Measurements from ENCODE around the gene RASD2. TPM values are rescaled to one million over a fixed set of nuclear protein-coding genes. Genes with fewer than 3 reads are reported as not detected.

Gene RASD2
- total and polyA plus RNA-seq, 5 donors from 2014 or later = 0.06 to 1.0 TPM; not detected in 3

- no peaks in the 10 kb centered on the region for H3K9me3 ChIP-seq (ENCODE audit: control insufficient read depth in 2 of 2, low read length in 2 of 2)
- no peaks in the 10 kb centered on the region for H3K36me3 ChIP-seq (ENCODE audit: control insufficient read depth, insufficient read depth, low read length)
- DNase-seq (peak; percentile 43 to 64 (median 46)), ATAC-seq (ENCODE audit: low read depth in 2 of 2) (no peak)
- H3K27ac Mint-ChIP-seq = no peak overlapping the region
- peaks cover 0 to 7% (median 0%) of the 10 kb centered on the region in 4 donors for H3K4me1 Mint-ChIP-seq
- no peak overlapping the region for H3K27ac ChIP-seq (ENCODE audit: insufficient read depth, low read length, poor library complexity, severe bottlenecking)
- H3K27me3 Mint-ChIP-seq = no peaks in the 10 kb centered on the region
- no peaks in the 10 kb centered on the region for H3K4me1 ChIP-seq (ENCODE audit: control insufficient read depth, insufficient read depth, low read length, poor library complexity, severe bottlenecking)
- H3K36me3 Mint-ChIP-seq = no peaks in the 10 kb centered on the region
- no peaks in the 10 kb centered on the region for H3K27me3 ChIP-seq (ENCODE audit: control insufficient read depth, insufficient read depth, low read length)
- H3K4me3 Mint-ChIP-seq = no peak overlapping the region
- H3K4me3 ChIP-seq (ENCODE audit: low read depth, low read length) = no peak overlapping the region
- H3K9me3 Mint-ChIP-seq = no peaks in the 10 kb centered on the region
Observed at GRCh38 chr22:35582861-35583670, 42.4 kb downstream of the RASD2 start.

GRCh38 chr22:35586771-35587170 lies 46.1 kb downstream of the RASD2 start:
- H3K9me3 ChIP-seq (ENCODE audit: control insufficient read depth in 2 of 2, low read length in 2 of 2) = no peaks in the 10 kb centered on the region
- H3K27me3 Mint-ChIP-seq = peaks cover 9% of the 10 kb centered on the region
- H3K36me3 ChIP-seq (ENCODE audit: control insufficient read depth, insufficient read depth, low read length) = no peaks in the 10 kb centered on the region
- H3K27ac Mint-ChIP-seq = peak overlapping the region in 1 of 3 donors; percentile 38
- H3K4me3 ChIP-seq (ENCODE audit: low read depth, low read length) = no peak overlapping the region
- H3K9me3 Mint-ChIP-seq = no peaks in the 10 kb centered on the region
- no peak overlapping the region for H3K4me3 Mint-ChIP-seq
- H3K4me1 ChIP-seq (ENCODE audit: control insufficient read depth, insufficient read depth, low read length, poor library complexity, severe bottlenecking) = no peaks in the 10 kb centered on the region
- no peak for ATAC-seq (ENCODE audit: low read depth in 2 of 2)
- no peak for DNase-seq
- peaks cover 0 to 5% (median 0%) of the 10 kb centered on the region in 4 donors for H3K4me1 Mint-ChIP-seq
- H3K27me3 ChIP-seq (ENCODE audit: control insufficient read depth, insufficient read depth, low read length) = no peaks in the 10 kb centered on the region
- H3K27ac ChIP-seq (ENCODE audit: insufficient read depth, low read length, poor library complexity, severe bottlenecking) = no peak overlapping the region
- no peaks in the 10 kb centered on the region for H3K36me3 Mint-ChIP-seq

DNA sequence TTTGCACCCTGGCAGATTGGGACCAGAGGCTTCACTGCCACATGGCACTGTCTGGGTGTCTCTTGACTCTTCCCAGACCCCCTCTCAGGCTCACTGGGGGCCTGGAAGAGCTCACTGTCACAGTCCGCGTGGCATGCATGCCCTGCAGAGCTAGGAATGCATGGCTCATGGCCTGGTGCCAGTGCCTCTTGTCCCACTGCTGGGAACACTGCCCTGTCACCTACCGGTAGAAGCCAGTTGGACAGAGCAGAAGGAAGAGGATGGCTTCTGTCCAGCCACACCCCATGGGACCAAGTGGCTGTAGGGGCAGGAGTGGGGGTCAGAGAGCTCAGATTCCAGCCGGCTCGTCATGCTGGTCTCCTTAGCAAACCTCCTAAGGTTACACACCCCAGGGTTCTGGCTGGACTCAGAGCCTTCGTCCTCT lies 46.8 kb downstream of the RASD2 start:
- Histone ChIP-seq H3K4me1 (ENCODE audit: control insufficient read depth, insufficient read depth, low read length, poor library complexity, severe bottlenecking) (no peaks in the 10 kb centered on the region), H3K9me3 (ENCODE audit: control insufficient read depth in 2 of 2, low read length in 2 of 2) (no peaks in the 10 kb centered on the region), H3K27me3 (ENCODE audit: control insufficient read depth, insufficient read depth, low read length) (no peaks in the 10 kb centered on the region), H3K4me3 (ENCODE audit: low read depth, low read length) (no peak overlapping the region), H3K27ac (ENCODE audit: insufficient read depth, low read length, poor library complexity, severe bottlenecking) (no peak overlapping the region), H3K36me3 (ENCODE audit: control insufficient read depth, insufficient read depth, low read length) (no peaks in the 10 kb centered on the region)
- Mint-ChIP-seq H3K27ac (no peak overlapping the region), H3K9me3 (no peaks in the 10 kb centered on the region), H3K4me3 (no peak overlapping the region), H3K36me3 (no peaks in the 10 kb centered on the region), H3K4me1 (peaks cover 0 to 5% (median 0%) of the 10 kb centered on the region in 4 donors), H3K27me3 (peaks cover 9% of the 10 kb centered on the region)
- DNase-seq = no peak
- no peak for ATAC-seq (ENCODE audit: low read depth in 2 of 2)

GRCh38 chr22:35587896-35588295 lies 47.3 kb downstream of the RASD2 start:
- no peaks in the 10 kb centered on the region for H3K4me1 ChIP-seq (ENCODE audit: control insufficient read depth, insufficient read depth, low read length, poor library complexity, severe bottlenecking)
- no peaks in the 10 kb centered on the region for H3K36me3 Mint-ChIP-seq
- H3K27me3 ChIP-seq (ENCODE audit: control insufficient read depth, insufficient read depth, low read length) = no peaks in the 10 kb centered on the region
- H3K4me3 Mint-ChIP-seq = no peak overlapping the region
- H3K4me3 ChIP-seq (ENCODE audit: low read depth, low read length) = no peak overlapping the region
- peaks cover 0 to 5% (median 0%) of the 10 kb centered on the region in 4 donors for H3K4me1 Mint-ChIP-seq
- no peaks in the 10 kb centered on the region for H3K36me3 ChIP-seq (ENCODE audit: control insufficient read depth, insufficient read depth, low read length)
- no peaks in the 10 kb centered on the region for H3K9me3 ChIP-seq (ENCODE audit: control insufficient read depth in 2 of 2, low read length in 2 of 2)
- no peaks in the 10 kb centered on the region for H3K9me3 Mint-ChIP-seq
- no peak for DNase-seq
- H3K27ac Mint-ChIP-seq = no peak overlapping the region
- H3K27me3 Mint-ChIP-seq = peaks cover 9% of the 10 kb centered on the region
- H3K27ac ChIP-seq (ENCODE audit: insufficient read depth, low read length, poor library complexity, severe bottlenecking) = no peak overlapping the region
- ATAC-seq (ENCODE audit: low read depth in 2 of 2) = no peak

- H3K4me1 ChIP-seq (ENCODE audit: control insufficient read depth, insufficient read depth, low read length, poor library complexity, severe bottlenecking) = no peaks in the 10 kb centered on the region
- no peak overlapping the region for H3K4me3 ChIP-seq (ENCODE audit: low read depth, low read length)
- H3K36me3 ChIP-seq (ENCODE audit: control insufficient read depth, insufficient read depth, low read length) = no peaks in the 10 kb centered on the region
- DNase-seq (no peak), ATAC-seq (ENCODE audit: low read depth in 2 of 2) (peak in 1 of 2 donors; percentile 11)
- peaks cover 9% of the 10 kb centered on the region for H3K27me3 Mint-ChIP-seq
- no peaks in the 10 kb centered on the region for H3K36me3 Mint-ChIP-seq
- no peak overlapping the region for H3K4me3 Mint-ChIP-seq
- no peaks in the 10 kb centered on the region for H3K9me3 ChIP-seq (ENCODE audit: control insufficient read depth in 2 of 2, low read length in 2 of 2)
- no peaks in the 10 kb centered on the region for H3K27me3 ChIP-seq (ENCODE audit: control insufficient read depth, insufficient read depth, low read length)
- no peaks in the 10 kb centered on the region for H3K9me3 Mint-ChIP-seq
- H3K27ac Mint-ChIP-seq = no peak overlapping the region
- H3K4me1 Mint-ChIP-seq = no peaks in the 10 kb centered on the region
- H3K27ac ChIP-seq (ENCODE audit: insufficient read depth, low read length, poor library complexity, severe bottlenecking) = no peak overlapping the region
Observed at GRCh38 chr22:35589071-35589755, 48.6 kb downstream of the RASD2 start.

GRCh38 chr22:35589756-35590093 lies 49.1 kb downstream of the RASD2 start:
- H3K36me3 Mint-ChIP-seq = no peaks in the 10 kb centered on the region
- H3K4me1 Mint-ChIP-seq = no peaks in the 10 kb centered on the region
- H3K4me3 Mint-ChIP-seq = no peak overlapping the region
- H3K27me3 ChIP-seq (ENCODE audit: control insufficient read depth, insufficient read depth, low read length) = no peaks in the 10 kb centered on the region
- H3K27me3 Mint-ChIP-seq = peaks cover 9% of the 10 kb centered on the region
- no peaks in the 10 kb centered on the region for H3K9me3 ChIP-seq (ENCODE audit: control insufficient read depth in 2 of 2, low read length in 2 of 2)
- no peaks in the 10 kb centered on the region for H3K9me3 Mint-ChIP-seq
- no peaks in the 10 kb centered on the region for H3K36me3 ChIP-seq (ENCODE audit: control insufficient read depth, insufficient read depth, low read length)
- no peak for ATAC-seq (ENCODE audit: low read depth in 2 of 2)
- H3K4me3 ChIP-seq (ENCODE audit: low read depth, low read length) = no peak overlapping the region
- no peaks in the 10 kb centered on the region for H3K4me1 ChIP-seq (ENCODE audit: control insufficient read depth, insufficient read depth, low read length, poor library complexity, severe bottlenecking)
- DNase-seq = no peak
- H3K27ac Mint-ChIP-seq = no peak overlapping the region
- H3K27ac ChIP-seq (ENCODE audit: insufficient read depth, low read length, poor library complexity, severe bottlenecking) = no peak overlapping the region

GRCh38 chr22:35590634-35591295 lies 50.1 kb downstream of the RASD2 start:
- Mint-ChIP-seq H3K4me1 (no peaks in the 10 kb centered on the region), H3K36me3 (no peaks in the 10 kb centered on the region), H3K27me3 (peaks cover 9% of the 10 kb centered on the region), H3K4me3 (no peak overlapping the region), H3K27ac (no peak overlapping the region), H3K9me3 (no peaks in the 10 kb centered on the region)
- Histone ChIP-seq H3K27ac (ENCODE audit: insufficient read depth, low read length, poor library complexity, severe bottlenecking) (no peak overlapping the region), H3K36me3 (ENCODE audit: control insufficient read depth, insufficient read depth, low read length) (no peaks in the 10 kb centered on the region), H3K4me1 (ENCODE audit: control insufficient read depth, insufficient read depth, low read length, poor library complexity, severe bottlenecking) (no peaks in the 10 kb centered on the region), H3K27me3 (ENCODE audit: control insufficient read depth, insufficient read depth, low read length) (no peaks in the 10 kb centered on the region), H3K9me3 (ENCODE audit: control insufficient read depth in 2 of 2, low read length in 2 of 2) (no peaks in the 10 kb centered on the region), H3K4me3 (ENCODE audit: low read depth, low read length) (no peak overlapping the region)
- DNase-seq (no peak), ATAC-seq (ENCODE audit: low read depth in 2 of 2) (no peak)

Measured in CD4-positive, CD25-positive, alpha-beta regulatory T cell (primary cell).